NCI-H2081 treated with DMSO at 0.1 percent for 48 hours (cell line): Measurements from ENCODE around the gene VPS37C.

ENCODE experiments used
- DNase-seq: peaks from one replicate; lab custom pipeline; 2025; lab: John Stamatoyannopoulos, UW

The VPS37C gene

GRCh38 chr11:61153593-61154095 lies 7.6 kb downstream of the VPS37C start:
- no peak for DNase-seq

- DNase-seq = no peak
Measured at GRCh38 chr11:61152816-61153592, 8.2 kb downstream of the VPS37C start.

DNA sequence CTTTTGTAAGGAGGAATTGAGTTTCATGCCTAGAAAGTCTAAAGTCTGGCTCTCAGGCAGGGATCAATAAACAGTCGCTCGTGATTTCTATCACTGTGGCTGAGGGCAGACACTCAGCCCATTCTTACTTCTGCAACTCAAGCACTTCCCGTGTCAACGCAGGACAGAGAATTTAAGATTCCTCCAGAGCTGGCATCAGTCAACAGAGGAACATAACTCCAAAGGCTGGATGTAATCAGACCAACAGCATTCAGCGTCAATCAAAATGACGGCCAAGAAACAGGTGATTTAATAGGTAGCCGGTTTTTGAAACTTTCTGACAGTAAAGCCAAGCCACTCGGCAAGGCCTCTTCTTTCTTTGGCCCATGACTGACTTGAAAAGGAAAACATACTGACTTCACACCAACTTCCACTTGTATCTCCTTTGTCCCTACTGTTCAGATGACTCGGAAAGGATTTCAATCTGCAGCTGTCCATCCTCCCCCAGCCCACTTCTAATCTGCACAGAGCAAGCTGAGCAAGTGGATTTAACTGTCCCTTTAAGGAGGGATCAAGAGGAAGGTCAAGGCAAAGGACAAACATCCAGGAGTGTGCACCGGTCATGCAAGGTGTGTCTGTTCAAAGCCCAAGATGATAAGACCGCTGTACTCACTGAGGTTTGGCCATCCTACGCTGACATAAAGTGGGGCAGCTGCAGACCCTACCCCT lies 9.5 kb downstream of the VPS37C start:
- no peak for DNase-seq

- no peak for DNase-seq
Measured at GRCh38 chr11:61150706-61151544, 10.3 kb downstream of the VPS37C start.

- DNase-seq = no peak
Measured at GRCh38 chr11:61149624-61150615, 11.3 kb downstream of the VPS37C start.

GRCh38 chr11:61147791-61148620 lies 13.2 kb downstream of the VPS37C start:
- DNase-seq = no peak

DNA sequence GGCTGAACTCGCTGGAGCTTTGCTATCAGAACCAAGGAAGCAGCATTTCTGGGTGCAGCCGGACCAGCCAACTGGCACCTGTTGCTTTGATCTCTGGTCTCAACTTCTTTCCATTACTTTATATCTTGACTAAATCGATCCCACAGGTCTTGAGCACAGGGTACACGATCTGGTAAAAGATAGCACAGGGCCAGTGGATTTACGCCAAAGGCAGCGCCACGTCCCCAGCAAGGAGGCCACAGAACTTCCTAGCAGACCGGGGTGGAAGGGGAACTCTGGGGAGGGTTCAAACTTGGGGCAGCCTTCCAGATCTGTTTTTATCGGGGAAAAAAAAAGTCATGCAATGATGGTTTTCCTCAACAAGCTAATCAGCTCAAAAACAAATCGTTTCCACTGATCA lies 14.0 kb downstream of the VPS37C start:
- no peak for DNase-seq

GRCh38 chr11:61146416-61146815 lies 14.8 kb downstream of the VPS37C start:
- DNase-seq = no peak

DNA sequence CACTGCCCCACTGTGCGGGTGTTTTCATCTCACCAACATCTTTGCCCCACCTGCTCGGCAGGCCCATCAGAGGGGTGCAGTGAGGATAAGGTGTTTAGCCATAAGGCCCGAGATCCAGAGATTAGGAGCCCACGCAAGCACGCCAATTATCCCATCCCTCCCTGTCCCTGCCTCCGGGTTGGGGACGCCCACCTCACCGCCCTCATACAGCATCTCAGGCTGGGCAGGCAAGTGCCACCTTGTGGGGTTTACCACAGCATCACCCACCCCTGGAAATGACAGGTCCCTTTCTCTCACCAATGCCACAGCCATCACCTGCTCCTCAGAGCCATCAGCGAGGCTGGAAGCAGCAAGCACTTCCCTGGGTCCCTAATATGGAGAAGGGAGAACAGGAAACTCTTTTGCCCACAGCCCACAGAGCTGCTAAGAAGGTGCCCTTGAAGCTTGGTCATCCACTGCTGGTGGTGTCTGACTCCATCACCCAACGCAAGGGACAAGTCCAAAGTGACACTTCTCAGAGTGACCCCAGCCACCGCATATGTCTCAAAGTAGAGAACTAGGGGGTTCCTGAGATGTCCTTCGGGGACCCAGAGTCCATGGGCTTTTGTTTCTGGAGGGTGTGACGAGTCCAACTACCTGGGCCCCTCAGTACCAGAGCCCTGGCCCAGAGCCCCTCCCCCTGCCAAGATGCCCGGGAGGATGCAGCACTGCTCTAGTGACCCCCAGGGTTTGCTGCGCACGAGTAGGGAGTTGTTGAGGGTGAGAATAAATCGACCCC lies 15.8 kb downstream of the VPS37C start:
- no peak for DNase-seq

DNA sequence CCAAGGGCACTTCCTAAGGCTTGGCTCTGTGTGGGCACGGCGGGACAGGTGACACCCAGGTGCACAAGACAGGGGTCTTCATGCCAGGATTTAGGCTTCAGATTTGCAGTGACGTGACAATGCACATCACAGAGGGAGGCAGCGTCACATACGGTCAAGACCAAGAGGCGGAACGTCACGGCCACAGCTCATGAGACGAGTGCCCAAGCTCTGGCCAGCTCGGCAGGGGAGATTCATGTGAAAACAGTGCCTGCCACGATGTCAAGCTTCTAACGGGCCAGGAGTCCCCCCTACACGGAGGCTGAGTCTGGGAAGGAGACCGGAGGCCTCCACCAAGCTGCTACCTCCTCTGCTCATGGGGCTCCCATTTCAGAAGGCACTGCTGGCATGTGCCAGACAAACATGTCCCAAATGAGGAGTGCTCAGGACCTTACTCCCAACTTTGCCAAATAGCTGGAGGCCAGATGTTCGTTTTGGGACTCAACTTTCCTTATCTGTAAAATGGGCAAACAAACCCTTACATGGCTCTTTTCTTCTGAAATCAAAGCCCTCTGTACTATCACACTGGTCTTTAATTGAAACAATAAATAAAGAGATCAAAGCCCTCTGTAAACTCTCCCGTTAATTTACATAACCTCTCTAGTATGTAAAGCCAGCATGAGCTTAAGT lies 16.6 kb downstream of the VPS37C start:
- no peak for DNase-seq

GRCh38 chr11:61142424-61142823 lies 18.8 kb downstream of the VPS37C start:
- no peak for DNase-seq

- peak; percentile 71 for DNase-seq
Measured at GRCh38 chr11:61141601-61142028, 19.6 kb downstream of the VPS37C start.

- DNase-seq = no peak
Measured at GRCh38 chr11:61140416-61140815, 20.8 kb downstream of the VPS37C start.

- DNase-seq = no peak
Measured at GRCh38 chr11:61139387-61139786, 21.8 kb downstream of the VPS37C start.

GRCh38 chr11:61138935-61139334 lies 22.3 kb downstream of the VPS37C start:
- no peak for DNase-seq

DNA sequence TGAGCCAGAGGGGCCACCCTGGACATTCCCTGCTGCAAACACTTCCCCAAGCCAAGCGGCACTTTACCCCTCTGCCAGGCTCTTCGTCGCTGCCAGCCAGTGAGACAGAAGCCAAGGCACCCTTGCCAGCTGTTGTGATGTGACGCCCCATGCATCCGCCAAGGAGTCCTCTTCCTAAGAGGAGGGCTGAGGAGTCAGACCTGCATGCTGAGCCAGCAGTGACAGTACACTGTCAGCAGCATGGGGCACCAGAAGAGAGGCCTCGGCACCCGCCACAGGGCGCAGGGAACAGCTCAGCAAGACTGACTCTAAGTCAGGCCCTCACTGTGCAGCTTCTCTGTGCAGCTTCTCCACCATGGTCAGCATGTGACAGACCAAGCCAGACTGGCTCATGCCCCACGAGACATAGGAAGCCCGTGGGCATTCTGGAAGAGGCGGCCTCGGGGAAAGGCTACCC lies 26.4 kb downstream of the VPS37C start:
- no peak for DNase-seq

- no peak for DNase-seq
Measured at GRCh38 chr11:61133956-61134662, 27.1 kb downstream of the VPS37C start.

GRCh38 chr11:61133145-61133544 lies 28.1 kb downstream of the VPS37C start:
- DNase-seq = no peak
